CD4-positive, CD25-positive, alpha-beta regulatory T cell (primary cell): ENCODE measurements around the gene ASTL. TPM values are rescaled to one million over a fixed set of nuclear protein-coding genes. Genes with fewer than 3 reads are reported as not detected.
A peak's percentile ranks its signal among the peaks of the same experiment; 100 is the strongest.

Experiments used
- ATAC-seq, 2 donors: fragments of 150-1000 bp; cut with Tn5 transposase; one replicate each; pipeline ENCODE4 v1.10.0; 2021; ENCODE audit warnings: low read depth in 2 of 2, moderate number of reproducible peaks in 2 of 2, moderate library complexity in 1 of 2
- DNase-seq, 3 donors: peaks; one replicate each; pipeline versions ENCODE4 v3.0.0 to v3.0.0-alpha.2; 2012 to 2022; ENCODE audit warnings: mixed read lengths in 1 of 3
- H3K27ac ChIP-seq: one replicate; pipeline ENCODE4 v1.7.0; 2013; ENCODE audit warnings: mild to moderate bottlenecking, low read length; ENCODE audit not compliant: insufficient read depth, poor library complexity, severe bottlenecking
- H3K27me3 ChIP-seq: one replicate; pipeline ENCODE4 v1.7.0; 2013; ENCODE audit warnings: low read length; ENCODE audit not compliant: control insufficient read depth, insufficient read depth
- H3K36me3 ChIP-seq: one replicate; pipeline ENCODE4 v1.7.0; 2013; ENCODE audit warnings: mild to moderate bottlenecking, low read length, moderate library complexity; ENCODE audit not compliant: control insufficient read depth, insufficient read depth
- H3K4me1 ChIP-seq: 2 replicates; pipeline ENCODE4 v1.7.0; 2013; ENCODE audit warnings: mild to moderate bottlenecking, low read length; ENCODE audit not compliant: insufficient read depth, control insufficient read depth, poor library complexity, severe bottlenecking
- H3K4me3 ChIP-seq: one replicate; pipeline ENCODE4 v1.7.0; 2013; ENCODE audit warnings: low read depth, mild to moderate bottlenecking, low read length, moderate library complexity
- H3K9me3 ChIP-seq, 2 experiments: 1 replicate in 1 of 2; 2 replicates in 1 of 2; pipeline ENCODE4 v1.7.0; 2013; ENCODE audit warnings: low read length in 2 of 2, mild to moderate bottlenecking in 1 of 2, moderate library complexity in 1 of 2; ENCODE audit not compliant: control insufficient read depth in 2 of 2
- H3K27ac Mint-ChIP-seq, 3 donors: one replicate each; pipeline ENCODE4 v1.8.0; 2020 to 2022; ENCODE audit warnings: mild to moderate bottlenecking in 3 of 3, mixed read lengths in 3 of 3, moderate library complexity in 2 of 3
- H3K27me3 Mint-ChIP-seq: one replicate; pipeline ENCODE4 v1.8.0; 2022; ENCODE audit warnings: mild to moderate bottlenecking, mixed read lengths
- H3K36me3 Mint-ChIP-seq: one replicate; pipeline ENCODE4 v1.8.0; 2020; ENCODE audit warnings: mixed read lengths
- H3K4me1 Mint-ChIP-seq, 4 donors: one replicate each; pipeline ENCODE4 v1.8.0; 2020 to 2022; ENCODE audit warnings: mixed read lengths in 4 of 4, mild to moderate bottlenecking in 1 of 4
- H3K4me3 Mint-ChIP-seq, 4 donors: one replicate each; pipeline ENCODE4 v1.8.0; 2020 to 2022; ENCODE audit warnings: mild to moderate bottlenecking in 4 of 4, mixed read lengths in 4 of 4, moderate library complexity in 3 of 4
- H3K9me3 Mint-ChIP-seq, 7 donors: one replicate each; pipeline ENCODE4 v1.8.0; 2020 to 2022; ENCODE audit warnings: mixed read lengths in 7 of 7, mild to moderate bottlenecking in 3 of 7, moderate library complexity in 2 of 7
- polyA plus RNA-seq, 4 donors: library from polyadenylated mRNA; unstranded; fragments of 300-500 nt; fragmentation: Illumina TruSeq; gene quantifications; one replicate each; pipeline ENCODE4 v1.2.3, GENCODE V29; 2021
- total RNA-seq: library from RNA; stranded (reverse); gene quantifications from one replicate; pipeline ENCODE4 v1.2.3, GENCODE V29; 2022

Gene ASTL
- total and polyA plus RNA-seq, 5 donors from 2014 or later, result 0.23 to 9.7 (median 0.39) TPM; not detected in 2

DNA sequence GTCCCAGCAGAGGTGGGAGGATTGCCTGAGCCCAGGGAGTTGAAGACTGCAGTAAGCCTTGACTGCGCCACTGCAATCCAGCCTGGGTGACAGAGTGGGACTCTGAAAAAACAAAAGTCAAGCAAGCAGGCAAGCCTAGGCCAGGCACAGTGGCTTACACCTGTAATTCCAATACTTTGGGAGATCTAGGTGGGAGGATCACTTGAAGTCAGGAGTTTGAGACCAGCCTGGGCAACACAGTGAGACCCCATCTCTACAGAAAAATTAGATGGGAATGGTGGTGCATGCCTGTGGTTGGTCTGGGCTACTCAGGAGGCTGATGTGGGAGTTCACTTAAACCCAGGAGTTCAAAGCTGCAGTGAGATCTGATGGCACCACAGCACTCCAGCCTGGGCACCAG lies 41.7 kb upstream of the ASTL start:
- peaks cover 10% of the 10 kb centered on the region for H3K36me3 ChIP-seq
- DNase-seq (no peak), ATAC-seq (no peak)
- no peaks in the 10 kb centered on the region for H3K27me3 Mint-ChIP-seq
- H3K9me3 Mint-ChIP-seq, result no peaks in the 10 kb centered on the region
- H3K4me3 Mint-ChIP-seq, result no peak overlapping the region
- no peaks in the 10 kb centered on the region for H3K9me3 ChIP-seq
- peaks cover 6% of the 10 kb centered on the region for H3K4me1 ChIP-seq
- no peak overlapping the region for H3K4me3 ChIP-seq
- no peak overlapping the region for H3K27ac Mint-ChIP-seq
- no peaks in the 10 kb centered on the region for H3K27me3 ChIP-seq
- no peak overlapping the region for H3K27ac ChIP-seq
- H3K36me3 Mint-ChIP-seq, result peaks cover 10% of the 10 kb centered on the region
- H3K4me1 Mint-ChIP-seq, result peaks cover 0 to 7% (median 1%) of the 10 kb centered on the region in 4 donors

DNA sequence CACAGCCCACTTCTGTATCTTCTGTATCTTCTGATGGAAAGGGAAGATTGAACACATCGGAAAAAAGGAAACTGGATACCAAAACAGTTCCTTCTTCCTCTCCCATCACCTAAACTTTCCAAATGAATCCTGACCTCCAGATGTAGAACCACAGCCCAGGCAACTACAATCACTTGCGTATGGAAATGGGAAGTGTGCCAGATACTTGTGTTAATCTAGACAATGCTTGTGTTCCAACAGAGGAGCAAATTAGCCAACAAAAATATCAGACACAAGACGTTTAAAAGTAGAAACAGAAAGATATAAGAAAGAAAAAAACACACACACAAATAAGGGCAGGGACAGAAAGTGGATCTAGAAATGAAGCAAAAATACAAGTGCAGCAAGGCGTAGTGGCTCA lies 38.4 kb upstream of the ASTL start:
- no peak overlapping the region for H3K27ac Mint-ChIP-seq
- ATAC-seq (no peak), DNase-seq (no peak)
- H3K9me3 ChIP-seq, result no peaks in the 10 kb centered on the region
- no peaks in the 10 kb centered on the region for H3K27me3 Mint-ChIP-seq
- H3K4me1 Mint-ChIP-seq, result peaks cover 5 to 16% (median 9%) of the 10 kb centered on the region in 4 donors
- no peaks in the 10 kb centered on the region for H3K9me3 Mint-ChIP-seq
- H3K36me3 Mint-ChIP-seq, result no peaks in the 10 kb centered on the region
- H3K4me1 ChIP-seq, result peaks cover 6% of the 10 kb centered on the region
- no peak overlapping the region for H3K27ac ChIP-seq
- H3K4me3 Mint-ChIP-seq, result peak overlapping the region in 1 of 4 donors; percentile 54
- H3K4me3 ChIP-seq, result no peak overlapping the region
- no peaks in the 10 kb centered on the region for H3K27me3 ChIP-seq
- H3K36me3 ChIP-seq, result no peaks in the 10 kb centered on the region

DNA sequence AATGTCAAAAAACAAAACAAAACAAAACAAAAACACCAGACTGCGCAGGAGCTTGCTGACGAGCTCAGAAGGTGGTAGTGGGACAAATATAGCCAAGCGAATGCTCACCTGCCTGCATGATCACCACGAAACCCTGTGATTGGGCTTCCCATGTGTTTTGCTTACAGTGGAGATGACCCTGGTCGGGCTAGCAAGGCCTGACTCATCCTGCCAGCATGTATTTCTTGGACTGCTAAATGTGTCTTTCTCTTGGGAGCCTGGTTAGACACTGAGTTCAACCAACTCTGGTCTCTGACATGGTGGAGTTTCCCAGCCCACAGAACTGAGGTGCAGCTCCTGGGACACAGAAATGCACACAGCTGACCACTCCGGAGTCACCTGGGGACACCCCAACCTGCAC lies 37.6 kb upstream of the ASTL start:
- H3K27me3 Mint-ChIP-seq, result no peaks in the 10 kb centered on the region
- no peak overlapping the region for H3K4me3 Mint-ChIP-seq
- Histone ChIP-seq H3K36me3 (no peaks in the 10 kb centered on the region), H3K9me3 (no peaks in the 10 kb centered on the region), H3K4me3 (no peak overlapping the region), H3K27me3 (no peaks in the 10 kb centered on the region), H3K27ac (no peak overlapping the region), H3K4me1 (peaks cover 6% of the 10 kb centered on the region)
- H3K4me1 Mint-ChIP-seq, result peaks cover 5 to 16% (median 9%) of the 10 kb centered on the region in 4 donors
- H3K27ac Mint-ChIP-seq, result no peak overlapping the region
- no peak for DNase-seq
- no peaks in the 10 kb centered on the region for H3K36me3 Mint-ChIP-seq
- ATAC-seq, result no peak
- no peaks in the 10 kb centered on the region for H3K9me3 Mint-ChIP-seq

DNA sequence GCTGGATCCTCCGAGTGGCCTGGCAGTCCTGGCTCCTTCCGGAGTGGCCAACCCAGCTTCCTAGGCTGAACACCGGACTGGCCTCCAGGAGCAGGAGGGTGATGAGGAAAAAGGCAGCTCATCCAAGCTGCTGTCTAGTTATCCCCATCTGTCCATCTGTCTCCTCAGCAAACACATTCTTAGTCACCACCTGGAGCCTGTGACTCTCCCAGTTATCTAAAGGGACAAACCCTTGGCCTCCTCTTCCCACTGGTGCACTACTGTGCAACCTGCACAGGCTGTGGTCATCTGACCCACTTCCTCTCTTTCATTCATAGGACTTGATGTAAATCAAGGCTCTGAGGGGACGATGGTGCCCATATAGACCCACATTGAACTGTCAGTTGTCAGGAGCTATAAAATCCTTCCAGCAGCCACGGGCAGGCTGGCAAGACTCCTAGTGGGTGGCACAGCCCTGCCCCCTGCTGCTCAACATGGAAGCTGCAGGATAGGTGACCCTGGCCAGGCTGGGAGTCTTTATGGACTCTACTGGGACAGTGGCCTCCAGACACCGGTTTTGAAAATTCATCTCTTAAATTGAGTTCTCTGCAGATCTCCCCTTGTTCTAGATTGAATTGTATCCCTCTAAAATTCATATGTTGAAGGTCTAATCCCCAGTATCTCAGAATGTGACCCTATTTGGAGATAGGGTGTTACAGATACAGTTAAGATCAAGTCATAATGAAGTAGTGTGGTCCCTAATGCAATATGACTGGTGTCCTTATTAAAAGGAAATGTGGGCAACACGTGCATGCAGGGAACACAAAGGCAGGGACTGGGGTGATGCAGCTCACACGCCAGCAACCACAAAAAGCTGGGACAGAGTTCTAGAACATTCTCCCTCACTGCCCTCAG lies 36.2 kb upstream of the ASTL start:
- H3K4me1 Mint-ChIP-seq, result peaks cover 5 to 11% (median 7%) of the 10 kb centered on the region in 4 donors
- H3K27me3 ChIP-seq, result no peaks in the 10 kb centered on the region
- no peaks in the 10 kb centered on the region for H3K9me3 Mint-ChIP-seq
- H3K27ac Mint-ChIP-seq, result peak overlapping the region; percentile 63 to 95 (median 70)
- H3K4me3 ChIP-seq, result no peak overlapping the region
- ATAC-seq (peak; percentile 94 to 95), DNase-seq (peak; percentile 72 to 83 (median 81))
- H3K9me3 ChIP-seq, result no peaks in the 10 kb centered on the region
- no peak overlapping the region for H3K4me3 Mint-ChIP-seq
- H3K27me3 Mint-ChIP-seq, result no peaks in the 10 kb centered on the region
- no peaks in the 10 kb centered on the region for H3K36me3 ChIP-seq
- H3K4me1 ChIP-seq, result no peaks in the 10 kb centered on the region
- no peaks in the 10 kb centered on the region for H3K36me3 Mint-ChIP-seq
- no peak overlapping the region for H3K27ac ChIP-seq

DNA sequence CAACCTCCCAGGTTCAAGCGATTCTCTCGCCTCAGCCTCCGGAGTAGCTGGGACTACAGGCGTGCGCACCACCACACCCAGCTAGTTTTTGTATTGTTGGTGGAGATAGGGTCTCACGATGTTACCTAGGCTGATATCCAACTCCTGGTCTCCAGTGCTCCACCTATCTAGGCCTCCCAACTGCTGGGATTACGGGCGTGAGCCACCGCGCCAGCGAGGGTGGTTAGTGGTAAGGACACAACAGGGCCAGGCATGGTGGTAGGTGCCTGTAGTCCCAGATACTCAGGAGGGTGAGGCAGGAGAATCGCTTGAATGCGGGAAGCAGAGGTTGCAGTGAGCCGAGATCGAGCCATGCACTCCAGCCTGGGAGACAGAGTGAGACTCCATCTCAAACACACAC lies 33.5 kb upstream of the ASTL start:
- H3K36me3 ChIP-seq, result no peaks in the 10 kb centered on the region
- Mint-ChIP-seq H3K4me3 (peak overlapping the region in 1 of 4 donors; percentile 75), H3K27me3 (no peaks in the 10 kb centered on the region), H3K36me3 (no peaks in the 10 kb centered on the region), H3K4me1 (peaks cover 12 to 25% (median 16%) of the 10 kb centered on the region in 4 donors), H3K27ac (peak overlapping the region in 2 of 3 donors; percentile 13 to 75), H3K9me3 (peaks cover 0 to 2% (median 0%) of the 10 kb centered on the region in 7 donors)
- DNase-seq (no peak), ATAC-seq (no peak)
- H3K27ac ChIP-seq, result no peak overlapping the region
- H3K9me3 ChIP-seq, result no peaks in the 10 kb centered on the region
- H3K27me3 ChIP-seq, result no peaks in the 10 kb centered on the region
- no peak overlapping the region for H3K4me3 ChIP-seq
- H3K4me1 ChIP-seq, result no peaks in the 10 kb centered on the region

GRCh38 chr2:96170626-96171025 lies 32.3 kb upstream of the ASTL start:
- Mint-ChIP-seq H3K4me1 (peaks cover 12 to 25% (median 16%) of the 10 kb centered on the region in 4 donors), H3K27me3 (no peaks in the 10 kb centered on the region), H3K4me3 (no peak overlapping the region), H3K36me3 (no peaks in the 10 kb centered on the region), H3K9me3 (peaks cover 0 to 2% (median 0%) of the 10 kb centered on the region in 7 donors), H3K27ac (no peak overlapping the region)
- no peak overlapping the region for H3K4me3 ChIP-seq
- H3K27ac ChIP-seq, result no peak overlapping the region
- H3K36me3 ChIP-seq, result no peaks in the 10 kb centered on the region
- no peaks in the 10 kb centered on the region for H3K4me1 ChIP-seq
- H3K9me3 ChIP-seq, result no peaks in the 10 kb centered on the region
- ATAC-seq (no peak), DNase-seq (no peak)
- H3K27me3 ChIP-seq, result no peaks in the 10 kb centered on the region

- DNase-seq, result no peak
- Mint-ChIP-seq H3K4me1 (peaks cover 12 to 27% (median 17%) of the 10 kb centered on the region in 4 donors), H3K9me3 (peaks cover 0 to 2% (median 0%) of the 10 kb centered on the region in 7 donors), H3K4me3 (no peak overlapping the region), H3K27me3 (no peaks in the 10 kb centered on the region), H3K36me3 (no peaks in the 10 kb centered on the region), H3K27ac (no peak overlapping the region)
- ATAC-seq, result no peak
- no peaks in the 10 kb centered on the region for H3K36me3 ChIP-seq
- no peak overlapping the region for H3K27ac ChIP-seq
- no peak overlapping the region for H3K4me3 ChIP-seq
- H3K4me1 ChIP-seq, result peaks cover 2% of the 10 kb centered on the region
- H3K27me3 ChIP-seq, result no peaks in the 10 kb centered on the region
- no peaks in the 10 kb centered on the region for H3K9me3 ChIP-seq
Measured at GRCh38 chr2:96169868-96170507, 31.7 kb upstream of the ASTL start.
